ENCODE results near the gene LMTK3.

Gene LMTK3

GRCh38 chr19:48456864-48457263, 54.8 kb downstream of the LMTK3 start:
- Histone ChIP-seq H3K27ac (ENCODE audit: insufficient read depth, low read length, poor library complexity, severe bottlenecking) (no peak overlapping the region), H3K4me3 (ENCODE audit: insufficient read depth, low read depth, low read length, poor library complexity, severe bottlenecking) (no peak overlapping the region), H3K4me1 (ENCODE audit: control insufficient read depth, insufficient read depth, low read length, poor library complexity, severe bottlenecking) (no peaks in the 10 kb centered on the region), H3K9me3 (ENCODE audit: control insufficient read depth, low read length) (no peaks in the 10 kb centered on the region), H3K27me3 (replicated peaks; ENCODE audit: control insufficient read depth, insufficient read depth, low read length, poor library complexity, severe bottlenecking) (no peaks in the 10 kb centered on the region), H3K36me3 (ENCODE audit: control insufficient read depth, insufficient read depth, low read length) (peaks cover 37% of the 10 kb centered on the region)
- no peak for DNase-seq

- no peak overlapping the region for H3K4me3 ChIP-seq (ENCODE audit: insufficient read depth, low read depth, low read length, poor library complexity, severe bottlenecking)
- no peak overlapping the region for H3K27ac ChIP-seq (ENCODE audit: insufficient read depth, low read length, poor library complexity, severe bottlenecking)
- peaks cover 45% of the 10 kb centered on the region for H3K36me3 ChIP-seq (ENCODE audit: control insufficient read depth, insufficient read depth, low read length)
- H3K9me3 ChIP-seq (ENCODE audit: control insufficient read depth, low read length), result no peaks in the 10 kb centered on the region
- no peak for DNase-seq
- H3K4me1 ChIP-seq (ENCODE audit: control insufficient read depth, insufficient read depth, low read length, poor library complexity, severe bottlenecking), result no peaks in the 10 kb centered on the region
- no peaks in the 10 kb centered on the region for H3K27me3 ChIP-seq (replicated peaks; ENCODE audit: control insufficient read depth, insufficient read depth, low read length, poor library complexity, severe bottlenecking)
Measured at GRCh38 chr19:48455908-48456562, 55.6 kb downstream of the LMTK3 start.

GRCh38 chr19:48455171-48455907, 56.3 kb downstream of the LMTK3 start, which contains the start of gene KCNJ14:
TSS of gene KCNJ14 (plus strand) at chr19:48455574. CDS start at chr19:48461725, 6,151 bp downstream.
- Histone ChIP-seq H3K9me3 (ENCODE audit: control insufficient read depth, low read length) (no peaks in the 10 kb centered on the region), H3K27me3 (replicated peaks; ENCODE audit: control insufficient read depth, insufficient read depth, low read length, poor library complexity, severe bottlenecking) (no peaks in the 10 kb centered on the region), H3K4me1 (ENCODE audit: control insufficient read depth, insufficient read depth, low read length, poor library complexity, severe bottlenecking) (no peaks in the 10 kb centered on the region), H3K36me3 (ENCODE audit: control insufficient read depth, insufficient read depth, low read length) (peaks cover 52% of the 10 kb centered on the region), H3K4me3 (ENCODE audit: insufficient read depth, low read depth, low read length, poor library complexity, severe bottlenecking) (no peak within 1 kb of the TSS), H3K27ac (ENCODE audit: insufficient read depth, low read length, poor library complexity, severe bottlenecking) (no peak within 1 kb of the TSS)
- no peak for DNase-seq

GRCh38 chr19:48454150-48454730, 57.4 kb downstream of the LMTK3 start:
- Histone ChIP-seq H3K27me3 (replicated peaks; ENCODE audit: control insufficient read depth, insufficient read depth, low read length, poor library complexity, severe bottlenecking) (no peaks in the 10 kb centered on the region), H3K4me3 (ENCODE audit: insufficient read depth, low read depth, low read length, poor library complexity, severe bottlenecking) (no peak overlapping the region), H3K27ac (ENCODE audit: insufficient read depth, low read length, poor library complexity, severe bottlenecking) (no peak overlapping the region), H3K4me1 (ENCODE audit: control insufficient read depth, insufficient read depth, low read length, poor library complexity, severe bottlenecking) (no peaks in the 10 kb centered on the region), H3K9me3 (ENCODE audit: control insufficient read depth, low read length) (no peaks in the 10 kb centered on the region), H3K36me3 (ENCODE audit: control insufficient read depth, insufficient read depth, low read length) (peaks cover 60% of the 10 kb centered on the region)
- DNase-seq, result no peak

- H3K4me3 ChIP-seq (ENCODE audit: insufficient read depth, low read depth, low read length, poor library complexity, severe bottlenecking), result no peak overlapping the region
- peaks cover 73% of the 10 kb centered on the region for H3K36me3 ChIP-seq (ENCODE audit: control insufficient read depth, insufficient read depth, low read length)
- H3K9me3 ChIP-seq (ENCODE audit: control insufficient read depth, low read length), result no peaks in the 10 kb centered on the region
- H3K27ac ChIP-seq (ENCODE audit: insufficient read depth, low read length, poor library complexity, severe bottlenecking), result no peak overlapping the region
- H3K4me1 ChIP-seq (ENCODE audit: control insufficient read depth, insufficient read depth, low read length, poor library complexity, severe bottlenecking), result no peaks in the 10 kb centered on the region
- no peak for DNase-seq
- H3K27me3 ChIP-seq (replicated peaks; ENCODE audit: control insufficient read depth, insufficient read depth, low read length, poor library complexity, severe bottlenecking), result no peaks in the 10 kb centered on the region
Measured at GRCh38 chr19:48452289-48453190, 59.1 kb downstream of the LMTK3 start.

GRCh38 chr19:48451624-48452023, 60.0 kb downstream of the LMTK3 start:
- H3K4me1 ChIP-seq (ENCODE audit: control insufficient read depth, insufficient read depth, low read length, poor library complexity, severe bottlenecking), result peaks cover under 1% of the 10 kb centered on the region
- no peaks in the 10 kb centered on the region for H3K9me3 ChIP-seq (ENCODE audit: control insufficient read depth, low read length)

DNA sequence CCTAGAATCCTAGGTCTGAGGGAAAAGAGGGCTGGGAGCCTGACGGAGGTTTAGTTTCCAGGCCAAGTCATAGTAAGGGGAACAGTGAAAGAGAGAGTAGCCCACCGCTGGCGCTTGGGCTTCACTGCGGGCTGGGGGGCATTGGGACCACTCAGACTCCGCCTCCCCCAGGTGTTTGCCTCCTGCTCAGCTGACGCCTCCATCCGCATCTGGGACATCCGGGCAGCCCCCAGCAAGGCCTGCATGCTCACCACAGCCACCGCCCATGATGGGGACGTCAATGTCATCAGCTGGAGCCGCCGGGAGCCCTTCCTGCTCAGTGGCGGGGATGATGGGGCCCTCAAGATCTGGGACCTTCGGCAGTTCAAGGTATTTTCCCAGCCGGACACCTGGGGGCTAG, 60.8 kb downstream of the LMTK3 start:
- Histone ChIP-seq H3K4me3 (ENCODE audit: insufficient read depth, low read depth, low read length, poor library complexity, severe bottlenecking) (no peak overlapping the region), H3K4me1 (ENCODE audit: control insufficient read depth, insufficient read depth, low read length, poor library complexity, severe bottlenecking) (peaks cover 7% of the 10 kb centered on the region), H3K9me3 (ENCODE audit: control insufficient read depth, low read length) (no peaks in the 10 kb centered on the region), H3K27me3 (replicated peaks; ENCODE audit: control insufficient read depth, insufficient read depth, low read length, poor library complexity, severe bottlenecking) (no peaks in the 10 kb centered on the region), H3K36me3 (ENCODE audit: control insufficient read depth, insufficient read depth, low read length) (peaks cover 69% of the 10 kb centered on the region), H3K27ac (ENCODE audit: insufficient read depth, low read length, poor library complexity, severe bottlenecking) (no peak overlapping the region)
- no peak for DNase-seq

More at GRCh38 chr19:48451624-48452023, 60.0 kb downstream of the LMTK3 start:
- Histone ChIP-seq H3K27me3 (replicated peaks; ENCODE audit: control insufficient read depth, insufficient read depth, low read length, poor library complexity, severe bottlenecking) (no peaks in the 10 kb centered on the region), H3K27ac (ENCODE audit: insufficient read depth, low read length, poor library complexity, severe bottlenecking) (no peak overlapping the region), H3K36me3 (ENCODE audit: control insufficient read depth, insufficient read depth, low read length) (peaks cover 75% of the 10 kb centered on the region), H3K4me3 (ENCODE audit: insufficient read depth, low read depth, low read length, poor library complexity, severe bottlenecking) (no peak overlapping the region)
- no peak for DNase-seq

DNA sequence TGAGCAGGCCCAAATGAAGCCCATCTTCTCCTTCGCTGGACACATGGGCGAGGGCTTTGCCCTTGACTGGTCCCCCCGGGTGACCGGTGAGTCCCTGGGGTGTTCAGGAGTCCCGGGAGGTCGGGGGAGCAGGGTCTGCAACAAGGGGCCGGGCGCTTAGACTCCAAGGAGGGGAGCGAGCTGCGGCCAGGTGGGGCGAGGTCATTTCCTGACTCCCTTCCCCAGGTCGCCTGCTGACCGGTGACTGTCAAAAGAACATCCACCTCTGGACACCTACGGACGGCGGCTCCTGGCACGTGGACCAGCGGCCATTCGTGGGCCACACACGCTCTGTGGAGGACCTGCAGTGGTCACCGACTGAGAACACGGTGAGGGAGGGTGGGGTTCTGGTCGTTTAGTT, 61.2 kb downstream of the LMTK3 start:
- H3K4me1 ChIP-seq (ENCODE audit: control insufficient read depth, insufficient read depth, low read length, poor library complexity, severe bottlenecking), result peaks cover 7% of the 10 kb centered on the region
- H3K27ac ChIP-seq (ENCODE audit: insufficient read depth, low read length, poor library complexity, severe bottlenecking), result no peak overlapping the region
- no peak for DNase-seq
- no peak overlapping the region for H3K4me3 ChIP-seq (ENCODE audit: insufficient read depth, low read depth, low read length, poor library complexity, severe bottlenecking)
- peaks cover 67% of the 10 kb centered on the region for H3K36me3 ChIP-seq (ENCODE audit: control insufficient read depth, insufficient read depth, low read length)
- no peaks in the 10 kb centered on the region for H3K9me3 ChIP-seq (ENCODE audit: control insufficient read depth, low read length)
- H3K27me3 ChIP-seq (replicated peaks; ENCODE audit: control insufficient read depth, insufficient read depth, low read length, poor library complexity, severe bottlenecking), result no peaks in the 10 kb centered on the region

GRCh38 chr19:48448563-48448962, 63.1 kb downstream of the LMTK3 start:
- Histone ChIP-seq H3K27ac (ENCODE audit: insufficient read depth, low read length, poor library complexity, severe bottlenecking) (no peak overlapping the region), H3K4me1 (ENCODE audit: control insufficient read depth, insufficient read depth, low read length, poor library complexity, severe bottlenecking) (peaks cover 21% of the 10 kb centered on the region), H3K4me3 (ENCODE audit: insufficient read depth, low read depth, low read length, poor library complexity, severe bottlenecking) (no peak overlapping the region), H3K36me3 (ENCODE audit: control insufficient read depth, insufficient read depth, low read length) (peaks cover 53% of the 10 kb centered on the region), H3K9me3 (ENCODE audit: control insufficient read depth, low read length) (no peaks in the 10 kb centered on the region), H3K27me3 (replicated peaks; ENCODE audit: control insufficient read depth, insufficient read depth, low read length, poor library complexity, severe bottlenecking) (peaks cover 4% of the 10 kb centered on the region)
- DNase-seq, result no peak

Measured in effector memory CD4-positive, alpha-beta T cell (primary cell).